Endodermal cell (in vitro differentiated cells): Measurements from ENCODE around the gene SRXN1. TPM values are rescaled to one million over a fixed set of nuclear protein-coding genes. Genes with fewer than 3 reads are reported as not detected.

Source experiments
- DNase-seq: peaks from one replicate; pipeline ENCODE4 v3.0.0-alpha.2; 2017
- H3K27ac ChIP-seq: 2 replicates; pipeline ENCODE4 v1.5.1; 2013; ENCODE audit warnings: mild to moderate bottlenecking, low read depth, low read length, moderate library complexity
- H3K27me3 ChIP-seq: 2 replicates; pipeline ENCODE4 v1.6.1; 2013; ENCODE audit warnings: mild to moderate bottlenecking, low read length, moderate library complexity; ENCODE audit not compliant: insufficient read depth, control insufficient read depth, poor library complexity, severe bottlenecking
- H3K36me3 ChIP-seq: 2 replicates; pipeline ENCODE4 v1.7.0; 2013; ENCODE audit warnings: mild to moderate bottlenecking, low read length, moderate library complexity; ENCODE audit not compliant: control insufficient read depth, insufficient read depth
- H3K4me1 ChIP-seq: one replicate; pipeline ENCODE4 v1.7.0; 2013; ENCODE audit warnings: low read length; ENCODE audit not compliant: control insufficient read depth, insufficient read depth
- H3K4me3 ChIP-seq: 2 replicates; pipeline ENCODE4 v1.5.1; 2013; ENCODE audit warnings: mild to moderate bottlenecking, low read length, moderate library complexity
- H3K9ac ChIP-seq: 2 replicates; pipeline ENCODE4 v1.6.1; 2013; ENCODE audit warnings: mild to moderate bottlenecking, low read length, moderate library complexity; ENCODE audit not compliant: poor library complexity, severe bottlenecking; ENCODE audit errors: extremely low read depth
- H3K9me3 ChIP-seq: 2 replicates; pipeline ENCODE4 v1.6.1; 2013; ENCODE audit warnings: mild to moderate bottlenecking, low read length, moderate library complexity; ENCODE audit not compliant: control insufficient read depth
- H3K27ac Mint-ChIP-seq: 2 replicates; pipeline ENCODE4 v1.8.0; 2020; ENCODE audit warnings: mixed read lengths
- H3K27me3 Mint-ChIP-seq: 2 replicates; pipeline ENCODE4 v1.8.0; 2021; ENCODE audit warnings: mild to moderate bottlenecking, mixed read lengths; ENCODE audit not compliant: insufficient read depth
- H3K36me3 Mint-ChIP-seq: 2 replicates; pipeline ENCODE4 v1.8.0; 2020; ENCODE audit warnings: low read depth, mixed read lengths
- H3K4me1 Mint-ChIP-seq: 2 replicates; pipeline ENCODE4 v1.8.0; 2020; ENCODE audit warnings: mixed read lengths
- H3K4me3 Mint-ChIP-seq: 2 replicates; pipeline ENCODE4 v1.8.0; 2020; ENCODE audit warnings: mild to moderate bottlenecking, moderate library complexity, mixed read lengths
- H3K9me3 Mint-ChIP-seq: 2 replicates; pipeline ENCODE4 v1.8.0; 2020; ENCODE audit warnings: mild to moderate bottlenecking, mixed read lengths
- CTCF ChIP-seq: fragments of 200-600 bp; sonication (generic); conservative IDR thresholded peaks from 2 replicates; pipeline ENCODE4 v1.5.0; 2021; ENCODE audit warnings: antibody characterized with exemption, mild to moderate bottlenecking
- WGBS, 2 experiments: methylation state at CpG; one replicate each; pipeline versions ENCODE4 v1.1.5 to v1.1.7; 2013; ENCODE audit warnings: missing lambda C conversion rate in 2 of 2, mixed read lengths in 1 of 2; ENCODE audit not compliant: insufficient coverage in 1 of 2, insufficient read length in 1 of 2; 5-methylcytosine and 5-hydroxymethylcytosine counted together
- long read RNA-seq, 4 experiments: library from polyadenylated mRNA in 2 of 4; library from RNA in 1 of 4; library from capped mRNA in 1 of 4; stranded (forward) in 3 of 4; unstranded in 1 of 4; transcript quantifications; one replicate each; pipeline ENCODE4 v2.0.0, GENCODE V29; 2020 to 2021; ENCODE audit warnings: inconsistent platforms in 1 of 4
- polyA plus RNA-seq, 2 experiments: library from polyadenylated mRNA; stranded (reverse); fragments of 50-300 nt; gene quantifications; one replicate each; pipeline ENCODE4 v1.2.3, GENCODE V29; 2013
- total RNA-seq, 2 donors: library from RNA; stranded (reverse); fragmentation: NEBNext Ultra II Directional in 1 of 2; extraction: Animal tissue kit (Norgen Biotek cat#: 25700) in 1 of 2; gene quantifications; 2 replicates in 1 of 2; 3 replicates in 1 of 2; pipeline ENCODE4 v1.2.1, GENCODE V29; 2021

Gene SRXN1
- 10 to 100 TPM in 1 of 2 donors, 1 to 10 TPM in 1; 9.7 to 19.3 TPM for total RNA-seq
- polyA plus RNA-seq (2013, experiment 1 of 2), result 15.8 TPM
- polyA plus RNA-seq (2013, experiment 2 of 2), result 13.7 TPM
- long read RNA-seq, experiment 1, transcript SRXN1-201 (2 exons, 2,698 nt), result major isoform, 8 of 10 reads
- long read RNA-seq, experiment 1, partial matches to known transcripts, result 0 of 10 reads
- long read RNA-seq, experiment 1, other reads (novel, unspliced or antisense), result 2 of 10 reads
- long read RNA-seq, experiment 2, transcript SRXN1-201 (2 exons, 2,698 nt), result major isoform, 126 of 129 reads
- long read RNA-seq, experiment 2, partial matches to known transcripts, result 2 of 129 reads
- long read RNA-seq, experiment 2, other reads (novel, unspliced or antisense), result 1 of 129 reads
- long read RNA-seq, experiment 3, partial matches to known transcripts, result 0 of 4 reads
- long read RNA-seq, experiment 3, other reads (novel, unspliced or antisense), result 0 of 4 reads
- long read RNA-seq, experiment 4, partial matches to known transcripts, result 0 of 3 reads
- long read RNA-seq, experiment 4, other reads (novel, unspliced or antisense), result 3 of 3 reads

GRCh38 chr20:653110-653589, at the start of gene SRXN1:
SRXN1 (minus strand) TSS chr20:653200; CDS start chr20:653185, 15 bp downstream.
- WGBS, 2 experiments, result 0% methylated on average over 4 to 74 of the region's 74 CpGs
- Histone ChIP-seq H3K36me3 (peaks cover 10% of the 10 kb centered on the region), H3K4me3 (peak within 1 kb of the TSS; percentile 82), H3K9ac (peak within 1 kb of the TSS; percentile 57), H3K27me3 (no peaks in the 10 kb centered on the region), H3K4me1 (peaks cover 14% of the 10 kb centered on the region), H3K9me3 (no peaks in the 10 kb centered on the region), H3K27ac (peak within 1 kb of the TSS; percentile 40)
- peak within 1 kb of the TSS; percentile 80 for H3K27ac Mint-ChIP-seq
- H3K4me3 Mint-ChIP-seq, result peak within 1 kb of the TSS; percentile 57
- no peaks in the 10 kb centered on the region for H3K9me3 Mint-ChIP-seq
- peak; percentile 97 for DNase-seq
- peaks cover 26% of the 10 kb centered on the region for H3K4me1 Mint-ChIP-seq
- peaks cover 12% of the 10 kb centered on the region for H3K27me3 Mint-ChIP-seq
- peaks cover 19% of the 10 kb centered on the region for H3K36me3 Mint-ChIP-seq
- peak; percentile 85 for TF ChIP-seq CTCF

GRCh38 chr20:701401-702129, 48.6 kb upstream of the SRXN1 start:
- H3K36me3 Mint-ChIP-seq, result no peaks in the 10 kb centered on the region
- H3K27ac Mint-ChIP-seq, result no peak overlapping the region
- no peak overlapping the region for H3K4me3 Mint-ChIP-seq
- H3K4me3 ChIP-seq, result no peak overlapping the region
- peaks cover 9% of the 10 kb centered on the region for H3K4me1 Mint-ChIP-seq
- no peak for DNase-seq
- no peak for TF ChIP-seq CTCF
- no peaks in the 10 kb centered on the region for H3K27me3 ChIP-seq
- H3K9me3 ChIP-seq, result no peaks in the 10 kb centered on the region
- no peaks in the 10 kb centered on the region for H3K9me3 Mint-ChIP-seq
- no peak overlapping the region for H3K27ac ChIP-seq
- 80 to 88% methylated on average over 4 to 6 of the region's 6 CpGs for WGBS, 2 experiments
- H3K4me1 ChIP-seq, result peaks cover 3% of the 10 kb centered on the region
- H3K36me3 ChIP-seq, result no peaks in the 10 kb centered on the region
- no peak overlapping the region for H3K9ac ChIP-seq
- no peaks in the 10 kb centered on the region for H3K27me3 Mint-ChIP-seq

DNA sequence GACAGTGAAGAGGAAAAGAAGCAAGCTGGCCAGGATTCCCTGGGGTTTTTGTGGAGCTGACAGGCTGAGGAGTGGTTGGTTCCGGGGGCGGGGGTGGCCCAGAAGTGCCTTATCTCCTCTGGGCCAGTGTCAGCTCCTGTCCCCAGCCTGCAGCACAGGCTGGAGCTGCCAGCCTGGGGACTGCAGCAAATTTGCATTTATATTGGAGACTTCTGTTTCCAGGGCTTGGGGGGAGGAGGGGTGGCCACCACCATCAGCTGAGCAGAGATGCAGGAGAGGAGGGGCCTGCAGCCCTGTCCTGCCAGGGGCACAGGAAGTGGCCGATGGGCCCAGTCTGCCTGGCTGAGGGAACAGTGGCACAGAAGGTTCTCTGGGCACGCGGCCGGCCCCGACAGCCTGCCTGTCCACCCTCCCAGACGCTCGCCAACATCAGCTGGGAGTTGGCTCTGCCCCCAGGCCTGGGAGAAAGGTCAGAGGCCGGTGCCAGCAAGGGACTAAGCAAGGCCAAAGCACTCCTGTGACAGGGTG, 46.9 kb upstream of the SRXN1 start:
- Mint-ChIP-seq H3K27me3 (no peaks in the 10 kb centered on the region), H3K4me1 (peaks cover 7% of the 10 kb centered on the region), H3K9me3 (no peaks in the 10 kb centered on the region), H3K4me3 (no peak overlapping the region), H3K27ac (no peak overlapping the region), H3K36me3 (no peaks in the 10 kb centered on the region)
- DNase-seq, result peak; percentile 71
- H3K4me3 ChIP-seq, result no peak overlapping the region
- no peaks in the 10 kb centered on the region for H3K27me3 ChIP-seq
- peak overlapping the region; percentile 49 for H3K27ac ChIP-seq
- H3K9me3 ChIP-seq, result no peaks in the 10 kb centered on the region
- peaks cover 3% of the 10 kb centered on the region for H3K4me1 ChIP-seq
- 60 to 77% methylated on average over 7 to 10 of the region's 10 CpGs for WGBS, 2 experiments
- no peaks in the 10 kb centered on the region for H3K36me3 ChIP-seq
- no peak overlapping the region for H3K9ac ChIP-seq
- no peak for TF ChIP-seq CTCF
